K562 (cell line): ENCODE data around the gene CTSD. TPM values are rescaled to one million over a fixed set of nuclear protein-coding genes. Genes with fewer than 3 reads are reported as not detected.

ENCODE experiments used
- CBFB ChIP-seq: sonication (generic); formaldehyde crosslinking; IDR thresholded peaks from 2 replicates; pipeline ENCODE4 v1.4.0; 2020; ENCODE audit warnings: mild to moderate bottlenecking, missing genetic modification reagents
- ILF3 ChIP-seq: fragments of 450-650 bp; IDR thresholded peaks from 2 replicates; pipeline ENCODE4 v1.6.1; 2018; ENCODE audit warnings: antibody characterized with exemption, mild to moderate bottlenecking, moderate library complexity, borderline replicate concordance
- KAT2B ChIP-seq: IDR thresholded peaks from one replicate; pipeline ENCODE4 v1.6.1; 2012; ENCODE audit warnings: low read depth, mild to moderate bottlenecking, control low read depth, inconsistent platforms, low read length, moderate library complexity
- MCM7 ChIP-seq, 2 experiments: fragments of 450-650 bp; IDR thresholded peaks; 2 replicates each; pipeline ENCODE4 v1.6.1; 2016 to 2018
- NBN ChIP-seq: fragments of 450-650 bp; IDR thresholded peaks from 2 replicates; pipeline ENCODE4 v1.6.1; 2016; ENCODE audit warnings: low read depth, mild to moderate bottlenecking
- NCOA1 ChIP-seq: fragments of 450-650 bp; IDR thresholded peaks from 2 replicates; pipeline ENCODE4 v1.6.1; 2016; ENCODE audit warnings: low read depth
- POU5F1 ChIP-seq: fragments of 150-350 bp; IDR thresholded peaks from 2 replicates; pipeline ENCODE4 v1.6.1; 2014; ENCODE audit warnings: borderline replicate concordance, low read length, low read depth, mild to moderate bottlenecking; ENCODE audit not compliant: partially characterized antibody
- PTTG1 ChIP-seq: fragments of 450-650 bp; IDR thresholded peaks from 2 replicates; pipeline ENCODE4 v1.6.1; 2016; ENCODE audit warnings: low read depth, mild to moderate bottlenecking, missing genetic modification characterization, missing compliant biosample characterization
- RCOR1 ChIP-seq, 2 experiments: IDR thresholded peaks; 2 replicates each; pipeline ENCODE4 v1.6.1; 2012; ENCODE audit warnings: low read depth in 2 of 2, low read length in 2 of 2, borderline replicate concordance in 1 of 2, improper control_type of control experiment in 1 of 2
- SLC30A9 ChIP-seq: fragments of 250-450 bp; sonication (Bioruptor Pico); IDR thresholded peaks from 2 replicates; pipeline ENCODE4 v1.8.0; 2022; ENCODE audit warnings: mild to moderate bottlenecking, moderate library complexity
- ZNF12 ChIP-seq: sonication (generic); formaldehyde crosslinking; IDR thresholded peaks from 2 replicates; pipeline ENCODE4 v1.4.0; 2020; ENCODE audit warnings: mild to moderate bottlenecking, missing genetic modification reagents
- polyA plus RNA-seq, 8 experiments: library from polyadenylated mRNA; depleted of rRNA in 4 of 8; stranded (reverse) in 5 of 8; unstranded in 3 of 8; fragments of >200 nt; fragmentation: Nextera tagmentation in 2 of 8; fragmentation: Illumina TruSeq in 1 of 8; extraction: Ambion mirVana in 2 of 8; extraction: Trizol in 1 of 8; gene quantifications; 2 replicates each; pipeline versions ENCODE4 v1.2.1 to v1.2.3, GENCODE V29; 2011 to 2014; ENCODE audit warnings: inconsistent platforms in 1 of 8, missing spikeins in 1 of 8
- total RNA-seq, 7 experiments: library from RNA; depleted of rRNA in 6 of 7; stranded (reverse); fragments of >200 nt in 6 of 7; fragmentation: Illumina TruSeq in 2 of 7; extraction: Trizol in 2 of 7; gene quantifications; 2 replicates each; pipeline versions ENCODE4 v1.2.1 to v1.2.3, GENCODE V29; 2011 to 2021; ENCODE audit warnings: low replicate concordance in 1 of 7
- TF ChIP-seq, protein P1 (sequence below): fragments of 450-650 bp; formaldehyde crosslinking; IDR thresholded peaks from 2 replicates; pipeline ENCODE4 v1.4.0; 2020; ENCODE audit warnings: mild to moderate bottlenecking, moderate library complexity
- TF ChIP-seq, protein P2 (sequence below): fragments of 200-800 bp; sonication (Bioruptor generic); IDR thresholded peaks from 2 replicates; pipeline ENCODE4 v1.6.1; 2017; ENCODE audit warnings: missing genetic modification characterization, missing compliant biosample characterization
- TF ChIP-seq, protein P3 (sequence below): fragments of 450-650 bp; formaldehyde crosslinking; IDR thresholded peaks from 2 replicates; pipeline ENCODE4 v1.4.0; 2020; ENCODE audit warnings: mild to moderate bottlenecking
- TF ChIP-seq, protein P4 (sequence below): sonication (generic); formaldehyde crosslinking; IDR thresholded peaks from 2 replicates; pipeline ENCODE4 v1.8.1; 2022; ENCODE audit warnings: missing genetic modification reagents
- TF ChIP-seq, protein P5 (sequence below): fragments of 250-450 bp; sonication (Bioruptor Pico); IDR thresholded peaks from 2 replicates; pipeline ENCODE4 v1.8.0; 2022; ENCODE audit warnings: inconsistent platforms, mild to moderate bottlenecking, moderate library complexity, borderline replicate concordance

CTSD gene
- total and polyA plus RNA-seq, 9 of the 15 experiments (the other 6 are each of a cell fraction or from before 2014, with no cell fraction given), result 1.0 to 112 (median 40.9) TPM

DNA sequence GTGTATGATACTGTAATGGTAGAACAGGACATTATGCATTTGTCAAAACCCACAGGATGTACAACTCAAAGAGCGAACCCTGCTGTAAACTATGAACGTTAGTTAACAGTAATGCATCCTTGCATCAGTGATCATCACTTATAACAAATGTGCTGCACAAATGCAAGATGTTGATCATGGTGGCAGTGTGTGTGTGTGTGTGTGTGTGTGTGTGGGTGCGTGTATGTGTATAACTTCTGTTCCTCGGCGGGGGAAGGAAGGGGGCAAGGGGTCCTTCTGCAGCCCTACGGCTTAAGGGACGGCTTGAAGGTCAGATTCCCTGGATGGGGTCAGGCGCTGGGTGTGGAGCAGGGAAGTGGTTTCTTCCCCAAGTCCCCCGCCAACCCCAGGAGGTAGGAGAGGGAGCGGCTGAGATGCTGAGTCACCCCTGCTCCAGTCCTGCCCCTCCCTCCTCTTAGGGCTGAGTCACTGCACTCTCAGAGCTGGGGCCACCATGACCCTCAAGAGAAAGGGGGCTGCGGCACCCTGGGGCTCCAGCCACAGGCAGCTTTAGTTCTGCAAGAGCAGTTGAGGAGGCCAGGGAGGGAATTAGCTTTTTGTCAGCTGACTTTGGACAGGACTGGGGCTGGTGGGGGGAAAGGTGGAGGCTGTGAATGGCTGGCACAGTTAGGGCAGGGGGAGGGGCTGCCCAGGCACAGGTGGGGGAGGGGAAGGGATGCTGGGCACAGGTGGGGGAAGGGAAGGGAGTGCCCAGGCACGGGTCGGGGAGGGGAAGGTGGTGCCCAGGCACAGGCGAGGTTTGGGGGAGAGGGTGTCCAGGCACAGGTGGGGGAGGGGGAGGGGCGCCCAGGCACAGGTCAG lies 8.8 kb upstream of the CTSD start (continued):
- TF ChIP-seq, protein P1, sequence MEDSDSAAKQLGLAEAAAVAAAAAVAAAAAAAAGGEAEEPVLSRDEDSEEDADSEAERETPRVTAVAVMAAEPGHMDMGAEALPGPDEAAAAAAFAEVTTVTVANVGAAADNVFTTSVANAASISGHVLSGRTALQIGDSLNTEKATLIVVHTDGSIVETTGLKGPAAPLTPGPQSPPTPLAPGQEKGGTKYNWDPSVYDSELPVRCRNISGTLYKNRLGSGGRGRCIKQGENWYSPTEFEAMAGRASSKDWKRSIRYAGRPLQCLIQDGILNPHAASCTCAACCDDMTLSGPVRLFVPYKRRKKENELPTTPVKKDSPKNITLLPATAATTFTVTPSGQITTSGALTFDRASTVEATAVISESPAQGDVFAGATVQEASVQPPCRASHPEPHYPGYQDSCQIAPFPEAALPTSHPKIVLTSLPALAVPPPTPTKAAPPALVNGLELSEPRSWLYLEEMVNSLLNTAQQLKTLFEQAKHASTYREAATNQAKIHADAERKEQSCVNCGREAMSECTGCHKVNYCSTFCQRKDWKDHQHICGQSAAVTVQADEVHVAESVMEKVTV, result no peak
- TF ChIP-seq ILF3, result no peak
- TF ChIP-seq MCM7 (IDR thresholded peaks at IDR 0.05), result no peak
- no peak for TF ChIP-seq POU5F1
- TF ChIP-seq, protein P2, sequence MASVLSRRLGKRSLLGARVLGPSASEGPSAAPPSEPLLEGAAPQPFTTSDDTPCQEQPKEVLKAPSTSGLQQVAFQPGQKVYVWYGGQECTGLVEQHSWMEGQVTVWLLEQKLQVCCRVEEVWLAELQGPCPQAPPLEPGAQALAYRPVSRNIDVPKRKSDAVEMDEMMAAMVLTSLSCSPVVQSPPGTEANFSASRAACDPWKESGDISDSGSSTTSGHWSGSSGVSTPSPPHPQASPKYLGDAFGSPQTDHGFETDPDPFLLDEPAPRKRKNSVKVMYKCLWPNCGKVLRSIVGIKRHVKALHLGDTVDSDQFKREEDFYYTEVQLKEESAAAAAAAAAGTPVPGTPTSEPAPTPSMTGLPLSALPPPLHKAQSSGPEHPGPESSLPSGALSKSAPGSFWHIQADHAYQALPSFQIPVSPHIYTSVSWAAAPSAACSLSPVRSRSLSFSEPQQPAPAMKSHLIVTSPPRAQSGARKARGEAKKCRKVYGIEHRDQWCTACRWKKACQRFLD (CRISPR knock-in tag), result no peak
- TF ChIP-seq RCOR1 (IDR thresholded peaks at IDR 0.05; ENCODE audit: borderline replicate concordance in 1 of 2, low read depth in 2 of 2, low read length in 2 of 2), result peak; percentile 31 to 63; a peak in 1 of 4 replicates
- TF ChIP-seq NBN, result peak; percentile 87
- TF ChIP-seq, protein P3, sequence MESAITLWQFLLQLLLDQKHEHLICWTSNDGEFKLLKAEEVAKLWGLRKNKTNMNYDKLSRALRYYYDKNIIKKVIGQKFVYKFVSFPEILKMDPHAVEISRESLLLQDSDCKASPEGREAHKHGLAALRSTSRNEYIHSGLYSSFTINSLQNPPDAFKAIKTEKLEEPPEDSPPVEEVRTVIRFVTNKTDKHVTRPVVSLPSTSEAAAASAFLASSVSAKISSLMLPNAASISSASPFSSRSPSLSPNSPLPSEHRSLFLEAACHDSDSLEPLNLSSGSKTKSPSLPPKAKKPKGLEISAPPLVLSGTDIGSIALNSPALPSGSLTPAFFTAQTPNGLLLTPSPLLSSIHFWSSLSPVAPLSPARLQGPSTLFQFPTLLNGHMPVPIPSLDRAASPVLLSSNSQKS (CRISPR knock-in tag), result no peak
- peak; percentile 64; the same call in 1 of the 2 replicates for TF ChIP-seq NCOA1
- TF ChIP-seq SLC30A9 (CRISPR knock-in tag), result no peak
- TF ChIP-seq, protein P4, sequence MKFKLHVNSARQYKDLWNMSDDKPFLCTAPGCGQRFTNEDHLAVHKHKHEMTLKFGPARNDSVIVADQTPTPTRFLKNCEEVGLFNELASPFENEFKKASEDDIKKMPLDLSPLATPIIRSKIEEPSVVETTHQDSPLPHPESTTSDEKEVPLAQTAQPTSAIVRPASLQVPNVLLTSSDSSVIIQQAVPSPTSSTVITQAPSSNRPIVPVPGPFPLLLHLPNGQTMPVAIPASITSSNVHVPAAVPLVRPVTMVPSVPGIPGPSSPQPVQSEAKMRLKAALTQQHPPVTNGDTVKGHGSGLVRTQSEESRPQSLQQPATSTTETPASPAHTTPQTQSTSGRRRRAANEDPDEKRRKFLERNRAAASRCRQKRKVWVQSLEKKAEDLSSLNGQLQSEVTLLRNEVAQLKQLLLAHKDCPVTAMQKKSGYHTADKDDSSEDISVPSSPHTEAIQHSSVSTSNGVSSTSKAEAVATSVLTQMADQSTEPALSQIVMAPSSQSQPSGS (CRISPR knock-in tag), result no peak
- no peak for TF ChIP-seq KAT2B
- TF ChIP-seq PTTG1 (tag), result no peak
- no peak for TF ChIP-seq ZNF12 (CRISPR knock-in tag)
- TF ChIP-seq, protein P5, sequence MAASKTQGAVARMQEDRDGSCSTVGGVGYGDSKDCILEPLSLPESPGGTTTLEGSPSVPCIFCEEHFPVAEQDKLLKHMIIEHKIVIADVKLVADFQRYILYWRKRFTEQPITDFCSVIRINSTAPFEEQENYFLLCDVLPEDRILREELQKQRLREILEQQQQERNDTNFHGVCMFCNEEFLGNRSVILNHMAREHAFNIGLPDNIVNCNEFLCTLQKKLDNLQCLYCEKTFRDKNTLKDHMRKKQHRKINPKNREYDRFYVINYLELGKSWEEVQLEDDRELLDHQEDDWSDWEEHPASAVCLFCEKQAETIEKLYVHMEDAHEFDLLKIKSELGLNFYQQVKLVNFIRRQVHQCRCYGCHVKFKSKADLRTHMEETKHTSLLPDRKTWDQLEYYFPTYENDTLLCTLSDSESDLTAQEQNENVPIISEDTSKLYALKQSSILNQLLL (CRISPR knock-in tag), result no peak
- TF ChIP-seq CBFB (CRISPR knock-in tag), result no peak
